HCT116 (cell line): ENCODE measurements around the gene WASF2. TPM values are rescaled to one million over a fixed set of nuclear protein-coding genes. Genes with fewer than 3 reads are reported as not detected.

ENCODE experiments used
- ATAC-seq: fragments of 200-7000 bp; cut with Tn5 transposase; 2 replicates; pipeline ENCODE4 v1.9.1; 2020; ENCODE audit warnings: mild to moderate bottlenecking, moderate library complexity
- BruUV-seq: library from RNA; stranded (reverse); fragments of 400-500 nt; replicated peaks from 2 replicates; lab custom pipeline; 2021; lab: Mats Ljungman, UMichigan
- CTCF ChIA-PET: fragments of 300-600 bp; sonication (Branson Sonifier 250); formaldehyde crosslinking; loops from one replicate; lab custom pipeline; 2021; ENCODE audit warnings: antibody characterized with exemption; lab: Charles Lee
- POLR2A ChIA-PET: fragments of 300-600, 350-600 bp; sonication (Branson Sonifier 250); formaldehyde crosslinking; loops from one replicate; lab custom pipeline; 2021; ENCODE audit warnings: antibody characterized with exemption; lab: Charles Lee
- RAD21 ChIA-PET, 2 experiments: fragments of 300-600 bp; sonication (Branson Sonifier 250); formaldehyde crosslinking; loops; one replicate each; lab custom pipeline; 2023; ENCODE audit warnings: low total read pairs in 2 of 2; ENCODE audit not compliant: uncharacterized antibody in 2 of 2, unreplicated experiment in 2 of 2, low non-redundant PET in 1 of 2; lab: Charles Lee
- DNase-seq: peaks from one replicate; pipeline ENCODE4 v3.0.0-alpha.2; 2010; ENCODE audit warnings: low read depth, low spot score
- H2AFZ ChIP-seq: fragments of 200-600 bp; shearing (Covaris generic), sonication (generic); 2 replicates; pipeline ENCODE4 v1.6.1; 2017; ENCODE audit warnings: low read depth, mixed run types, mixed read lengths, antibody characterized with exemption, low read length; ENCODE audit not compliant: poor library complexity, severe bottlenecking
- H3K27ac ChIP-seq: 2 replicates; pipeline ENCODE4 v1.5.1; 2012; ENCODE audit warnings: low read depth, low read length
- H3K27me3 ChIP-seq: fragments of 200-600 bp; sonication (generic); 2 replicates; pipeline ENCODE4 v1.6.1; 2016; ENCODE audit warnings: mixed run types, low read length, mixed read lengths; ENCODE audit not compliant: insufficient read depth
- H3K36me3 ChIP-seq, 2 experiments: fragments of 200-500 bp in 1 of 2; fragments of 200-600 bp in 1 of 2; sonication (Bioruptor generic) in 1 of 2; sonication (generic) in 1 of 2; 2 replicates each; pipeline versions ENCODE4 v1.5.1 to v1.6.1; 2014 to 2016; ENCODE audit warnings: low read length in 2 of 2, inconsistent platforms in 1 of 2, mixed read lengths in 1 of 2, mixed run types in 1 of 2; ENCODE audit not compliant: insufficient read depth in 2 of 2, control insufficient read depth in 1 of 2
- H3K4me1 ChIP-seq, 2 experiments: fragments of 200-600 bp in 1 of 2; sonication (generic) in 1 of 2; 2 replicates each; pipeline versions ENCODE4 v1.5.1 to v1.6.1; 2012 to 2017; ENCODE audit warnings: low read length in 2 of 2, inconsistent platforms in 1 of 2, mild to moderate bottlenecking in 1 of 2, mixed read lengths in 1 of 2, mixed run types in 1 of 2, moderate library complexity in 1 of 2; ENCODE audit not compliant: insufficient read depth in 2 of 2, control insufficient read depth in 1 of 2
- H3K4me2 ChIP-seq: fragments of 200-600 bp; sonication (generic); 2 replicates; pipeline ENCODE4 v1.6.1; 2017; ENCODE audit warnings: mixed run types, low read length, mixed read lengths
- H3K4me3 ChIP-seq, 2 experiments: fragments of 200-600 bp in 1 of 2; sonication (generic) in 1 of 2; replicated peaks in 1 of 2; 2 replicates each; pipeline ENCODE4 v1.5.1; 2011 to 2016; ENCODE audit warnings: low read length in 2 of 2, control low read depth in 1 of 2, low read depth in 1 of 2, mild to moderate bottlenecking in 1 of 2, mixed read lengths in 1 of 2, mixed run types in 1 of 2
- H3K79me2 ChIP-seq: fragments of 200-600 bp; sonication (generic); 2 replicates; pipeline ENCODE4 v1.6.1; 2017; ENCODE audit warnings: mild to moderate bottlenecking, mixed run types, low read length, moderate library complexity, mixed read lengths; ENCODE audit not compliant: insufficient read depth
- H3K9ac ChIP-seq: fragments of 200-600 bp; sonication (generic); 2 replicates; pipeline ENCODE4 v1.6.1; 2016; ENCODE audit warnings: low read length, mixed read lengths
- H3K9me2 ChIP-seq: fragments of 200-600 bp; sonication (generic), shearing (Covaris generic); 2 replicates; pipeline ENCODE4 v1.6.1; 2017; ENCODE audit warnings: mixed run types, mild to moderate bottlenecking, moderate library complexity; ENCODE audit not compliant: insufficient read depth
- H3K9me3 ChIP-seq, 2 experiments: fragments of 200-500 bp in 1 of 2; fragments of 200-600 bp in 1 of 2; sonication (Bioruptor generic) in 1 of 2; sonication (generic) in 1 of 2; 2 replicates each; pipeline ENCODE4 v1.6.1; 2014 to 2017; ENCODE audit warnings: low read length in 2 of 2, mixed read lengths in 2 of 2, inconsistent platforms in 1 of 2, low read depth in 1 of 2, mild to moderate bottlenecking in 1 of 2, mixed run types in 1 of 2, moderate library complexity in 1 of 2; ENCODE audit not compliant: control insufficient read depth in 1 of 2, insufficient read depth in 1 of 2
- H4K20me1 ChIP-seq: fragments of 200-600 bp; sonication (generic), shearing (Covaris generic); 2 replicates; pipeline ENCODE4 v1.6.1; 2017; ENCODE audit warnings: mixed run types, mild to moderate bottlenecking, moderate library complexity; ENCODE audit not compliant: insufficient read depth
- ATF3 ChIP-seq: IDR thresholded peaks from 2 replicates; pipeline ENCODE4 v1.6.1; 2012
- CBX3 ChIP-seq: IDR thresholded peaks from 2 replicates; pipeline ENCODE4 v1.6.1; 2012; ENCODE audit warnings: low read depth
- ELF1 ChIP-seq: IDR thresholded peaks from 2 replicates; pipeline ENCODE4 v1.6.1; 2012; ENCODE audit warnings: low read depth, borderline replicate concordance
- EZH2phosphoT487 ChIP-seq: fragments of 200-600 bp; IDR thresholded peaks from 2 replicates; pipeline ENCODE4 v1.6.1; 2018; ENCODE audit warnings: antibody characterized with exemption, borderline replicate concordance
- FOSL1 ChIP-seq: IDR thresholded peaks from 2 replicates; pipeline ENCODE4 v1.6.1; 2012; ENCODE audit warnings: low read depth
- JUND ChIP-seq: IDR thresholded peaks from 2 replicates; pipeline ENCODE4 v1.6.1; 2012
- MAX ChIP-seq: IDR thresholded peaks from 2 replicates; pipeline ENCODE4 v1.6.1; 2012
- POLR2A ChIP-seq: IDR thresholded peaks from 2 replicates; pipeline ENCODE4 v1.7.0; 2011; ENCODE audit warnings: borderline replicate concordance; ENCODE audit not compliant: insufficient read depth, insufficient read length; ENCODE audit errors: extremely low read depth
- POLR2AphosphoS5 ChIP-seq: IDR thresholded peaks from 2 replicates; pipeline ENCODE4 v1.6.1; 2011; ENCODE audit warnings: mild to moderate bottlenecking, low read depth, low read length, moderate library complexity
- RAD21 ChIP-seq: IDR thresholded peaks from 2 replicates; pipeline ENCODE4 v1.6.1; 2012; ENCODE audit warnings: low read depth, mild to moderate bottlenecking
- SIN3A ChIP-seq: IDR thresholded peaks from 2 replicates; pipeline ENCODE4 v1.6.1; 2012; ENCODE audit warnings: low read depth
- SRF ChIP-seq: IDR thresholded peaks from 2 replicates; pipeline ENCODE4 v1.6.1; 2012; ENCODE audit warnings: low read depth
- TCF7L2 ChIP-seq: IDR thresholded peaks from 2 replicates; pipeline ENCODE4 v1.7.0; 2011; ENCODE audit warnings: borderline replicate concordance, inconsistent platforms; ENCODE audit not compliant: insufficient read depth, insufficient read length; ENCODE audit errors: extremely low read depth
- YY1 ChIP-seq: IDR thresholded peaks from 2 replicates; pipeline ENCODE4 v1.6.1; 2011; ENCODE audit warnings: low read length, low read depth, moderate library complexity, mild to moderate bottlenecking; ENCODE audit not compliant: insufficient replicate concordance; ENCODE audit errors: extremely low read depth
- ZBTB33 ChIP-seq: IDR thresholded peaks from 2 replicates; pipeline ENCODE4 v1.6.1; 2011; ENCODE audit warnings: mild to moderate bottlenecking, low read length, moderate library complexity; ENCODE audit not compliant: insufficient replicate concordance; ENCODE audit errors: extremely low read depth
- ZFX ChIP-seq: fragments of 450-650 bp; IDR thresholded peaks from 2 replicates; pipeline ENCODE4 v1.6.1; 2017
- ZNF274 ChIP-seq: fragments of 200-500 bp; sonication (Bioruptor generic); IDR thresholded peaks from 2 replicates; pipeline ENCODE4 v1.6.1; 2014; ENCODE audit warnings: mild to moderate bottlenecking, low read depth, low read length, inconsistent platforms
- intact Hi-C: fragments of 100-400 bp; cut with micrococcal nuclease; formaldehyde crosslinking; loops from 2 replicates; pipeline ENCODE4 v1.10.0; 2022
- total RNA-seq: library from RNA; stranded (reverse); gene quantifications from one replicate; pipeline ENCODE4 v1.2.1, GENCODE V29; 2021; ENCODE audit not compliant: unreplicated experiment
- TF ChIP-seq, protein P1 (sequence below): IDR thresholded peaks from 2 replicates; pipeline ENCODE4 v1.6.1; 2012; ENCODE audit warnings: low read depth
- TF ChIP-seq, protein P2 (sequence below), 3 experiments: fragments of 200-600 bp in 1 of 3; sonication (generic) in 1 of 3; IDR thresholded peaks in 2 of 3; conservative IDR thresholded peaks in 1 of 3; 2 replicates each; pipeline ENCODE4 v1.5.1; 2012 to 2017; ENCODE audit warnings: low read depth in 2 of 3, low read length in 2 of 3, antibody characterized with exemption in 1 of 3, borderline replicate concordance in 1 of 3, control low read depth in 1 of 3, mild to moderate bottlenecking in 1 of 3, mixed read lengths in 1 of 3, mixed run types in 1 of 3, moderate library complexity in 1 of 3; ENCODE audit not compliant: insufficient read depth in 1 of 3

The WASF2 gene
- total RNA-seq, 1 experiment from 2014 or later = 111 TPM

GRCh38 chr1:27361044-27361402 lies 128.9 kb downstream of the WASF2 start:
- ATAC-seq (no peak), DNase-seq (no peak)
- H3K4me1 ChIP-seq = peaks cover 12 to 26% of the 10 kb centered on the region in 2 experiments; a peak in 3 of 4 replicates
- H3K79me2 ChIP-seq = peaks cover 3% of the 10 kb centered on the region; the same call in 1 of the 2 replicates
- TF ChIP-seq FOSL1 (no peak), ZBTB33 (no peak), TCF7L2 (no peak), JUND (no peak), ELF1 (no peak), ZFX (no peak), RAD21 (no peak), SIN3A (no peak), EZH2phosphoT487 (no peak), SRF (no peak), POLR2AphosphoS5 (no peak), ATF3 (no peak), POLR2A (no peak), YY1 (no peak), ZNF274 (no peak), MAX (no peak), CBX3 (no peak)
- TF ChIP-seq, protein P1, sequence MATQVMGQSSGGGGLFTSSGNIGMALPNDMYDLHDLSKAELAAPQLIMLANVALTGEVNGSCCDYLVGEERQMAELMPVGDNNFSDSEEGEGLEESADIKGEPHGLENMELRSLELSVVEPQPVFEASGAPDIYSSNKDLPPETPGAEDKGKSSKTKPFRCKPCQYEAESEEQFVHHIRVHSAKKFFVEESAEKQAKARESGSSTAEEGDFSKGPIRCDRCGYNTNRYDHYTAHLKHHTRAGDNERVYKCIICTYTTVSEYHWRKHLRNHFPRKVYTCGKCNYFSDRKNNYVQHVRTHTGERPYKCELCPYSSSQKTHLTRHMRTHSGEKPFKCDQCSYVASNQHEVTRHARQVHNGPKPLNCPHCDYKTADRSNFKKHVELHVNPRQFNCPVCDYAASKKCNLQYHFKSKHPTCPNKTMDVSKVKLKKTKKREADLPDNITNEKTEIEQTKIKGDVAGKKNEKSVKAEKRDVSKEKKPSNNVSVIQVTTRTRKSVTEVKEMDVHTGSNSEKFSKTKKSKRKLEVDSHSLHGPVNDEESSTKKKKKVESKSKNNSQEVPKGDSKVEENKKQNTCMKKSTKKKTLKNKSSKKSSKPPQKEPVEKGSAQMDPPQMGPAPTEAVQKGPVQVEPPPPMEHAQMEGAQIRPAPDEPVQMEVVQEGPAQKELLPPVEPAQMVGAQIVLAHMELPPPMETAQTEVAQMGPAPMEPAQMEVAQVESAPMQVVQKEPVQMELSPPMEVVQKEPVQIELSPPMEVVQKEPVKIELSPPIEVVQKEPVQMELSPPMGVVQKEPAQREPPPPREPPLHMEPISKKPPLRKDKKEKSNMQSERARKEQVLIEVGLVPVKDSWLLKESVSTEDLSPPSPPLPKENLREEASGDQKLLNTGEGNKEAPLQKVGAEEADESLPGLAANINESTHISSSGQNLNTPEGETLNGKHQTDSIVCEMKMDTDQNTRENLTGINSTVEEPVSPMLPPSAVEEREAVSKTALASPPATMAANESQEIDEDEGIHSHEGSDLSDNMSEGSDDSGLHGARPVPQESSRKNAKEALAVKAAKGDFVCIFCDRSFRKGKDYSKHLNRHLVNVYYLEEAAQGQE = no peak
- TF ChIP-seq, protein P2, sequence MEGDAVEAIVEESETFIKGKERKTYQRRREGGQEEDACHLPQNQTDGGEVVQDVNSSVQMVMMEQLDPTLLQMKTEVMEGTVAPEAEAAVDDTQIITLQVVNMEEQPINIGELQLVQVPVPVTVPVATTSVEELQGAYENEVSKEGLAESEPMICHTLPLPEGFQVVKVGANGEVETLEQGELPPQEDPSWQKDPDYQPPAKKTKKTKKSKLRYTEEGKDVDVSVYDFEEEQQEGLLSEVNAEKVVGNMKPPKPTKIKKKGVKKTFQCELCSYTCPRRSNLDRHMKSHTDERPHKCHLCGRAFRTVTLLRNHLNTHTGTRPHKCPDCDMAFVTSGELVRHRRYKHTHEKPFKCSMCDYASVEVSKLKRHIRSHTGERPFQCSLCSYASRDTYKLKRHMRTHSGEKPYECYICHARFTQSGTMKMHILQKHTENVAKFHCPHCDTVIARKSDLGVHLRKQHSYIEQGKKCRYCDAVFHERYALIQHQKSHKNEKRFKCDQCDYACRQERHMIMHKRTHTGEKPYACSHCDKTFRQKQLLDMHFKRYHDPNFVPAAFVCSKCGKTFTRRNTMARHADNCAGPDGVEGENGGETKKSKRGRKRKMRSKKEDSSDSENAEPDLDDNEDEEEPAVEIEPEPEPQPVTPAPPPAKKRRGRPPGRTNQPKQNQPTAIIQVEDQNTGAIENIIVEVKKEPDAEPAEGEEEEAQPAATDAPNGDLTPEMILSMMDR (IDR thresholded peaks at IDR 0.05 in 2 of 3, conservative IDR thresholded peaks at IDR 0.05 in 1 of 3; ENCODE audit: borderline replicate concordance in 1 of 3, insufficient read depth in 1 of 3, low read depth in 2 of 3, low read length in 2 of 3) = no peak
- no peak overlapping the region for H3K27ac ChIP-seq
- no peaks in the 10 kb centered on the region for H3K9me3 ChIP-seq
- ChIA-PET RAD21 (no interaction called here), POLR2A (no interaction called here), CTCF (interaction anchor here (0.6 kb wide), 1 partner anchor 59 kb away, joined by 3 read pairs; no protein-coding TSS in a partner anchor)
- no peak overlapping the region for H2AFZ ChIP-seq
- peaks cover 0 to 4% of the 10 kb centered on the region in 2 experiments; a peak in 1 of 4 replicates for H3K36me3 ChIP-seq
- no peak overlapping the region for H3K4me3 ChIP-seq
- no peak overlapping the region for H3K9ac ChIP-seq
- H3K4me2 ChIP-seq = no peak overlapping the region
- no peaks in the 10 kb centered on the region for H3K27me3 ChIP-seq
- no peaks in the 10 kb centered on the region for H4K20me1 ChIP-seq
- no peaks in the 10 kb centered on the region for H3K9me2 ChIP-seq
- no TSS peak for BruUV-seq
- intact Hi-C loops = no loop called here
